HEK293 (cell line): ENCODE results near the gene BAG2.

Experiments used
- CTCF ChIA-PET: fragments of 350-600 bp; formaldehyde crosslinking; extraction: SDS; loops from one replicate; lab custom pipeline; 2021; ENCODE audit warnings: antibody characterized with exemption; lab: Yijun Ruan, JAX
- POLR2A ChIA-PET: fragments of 300-600 bp; formaldehyde crosslinking; extraction: SDS; loops from one replicate; lab custom pipeline; 2020; ENCODE audit warnings: antibody characterized with exemption, inconsistent platforms; lab: Yijun Ruan, JAX
- H3K27ac ChIP-seq: fragments of 200-500 bp; sonication (Bioruptor generic); 2 replicates; pipeline ENCODE4 v1.5.1; 2014; ENCODE audit warnings: low read depth, low read length, control low read depth, inconsistent platforms; ENCODE audit errors: extremely low read depth
- H3K36me3 ChIP-seq, 2 experiments: fragments of 200-500 bp in 1 of 2; sonication (Bioruptor generic) in 1 of 2; 1 replicate in 1 of 2; 2 replicates in 1 of 2; pipeline ENCODE4 v1.5.1; 2014 to 2017; ENCODE audit warnings: inconsistent platforms in 2 of 2, low read length in 2 of 2; ENCODE audit not compliant: control insufficient read depth in 2 of 2, insufficient read depth in 1 of 2
- H3K4me1 ChIP-seq: fragments of 200-500 bp; sonication (Bioruptor generic); 2 replicates; pipeline ENCODE4 v1.5.1; 2014; ENCODE audit warnings: mild to moderate bottlenecking, low read length, inconsistent platforms; ENCODE audit not compliant: control insufficient read depth, insufficient read depth
- H3K4me3 ChIP-seq: 2 replicates; pipeline ENCODE4 v1.5.1; 2011; ENCODE audit warnings: low read depth, mild to moderate bottlenecking, control low read depth, low read length, moderate library complexity
- H3K9me3 ChIP-seq: fragments of 200-500 bp; sonication (Bioruptor generic); 2 replicates; pipeline ENCODE4 v1.5.1; 2014; ENCODE audit warnings: low read depth, low read length, inconsistent platforms; ENCODE audit not compliant: control insufficient read depth, insufficient read depth
- KLF17 ChIP-seq: fragments of 450-650 bp; formaldehyde crosslinking; IDR thresholded peaks from 2 replicates; pipeline ENCODE4 v1.5.1; 2016; ENCODE audit warnings: missing biosample characterization, missing genetic modification characterization
- KLF7 ChIP-seq: fragments of 450-650 bp; formaldehyde crosslinking; IDR thresholded peaks from 2 replicates; pipeline ENCODE4 v1.5.1; 2016; ENCODE audit warnings: missing biosample characterization, missing genetic modification characterization, borderline replicate concordance
- KLF8 ChIP-seq: fragments of 450-650 bp; formaldehyde crosslinking; IDR thresholded peaks from 2 replicates; pipeline ENCODE4 v1.5.1; 2016; ENCODE audit warnings: missing biosample characterization, missing genetic modification characterization
- MYNN ChIP-seq: fragments of 450-650 bp; formaldehyde crosslinking; IDR thresholded peaks from 2 replicates; pipeline ENCODE4 v1.5.1; 2016; ENCODE audit warnings: missing biosample characterization, missing genetic modification characterization, borderline replicate concordance
- PRDM4 ChIP-seq: fragments of 450-650 bp; formaldehyde crosslinking; IDR thresholded peaks from 2 replicates; pipeline ENCODE4 v1.5.1; 2017; ENCODE audit warnings: missing biosample characterization, missing genetic modification characterization
- RBAK ChIP-seq: fragments of 450-650 bp; formaldehyde crosslinking; IDR thresholded peaks from 2 replicates; pipeline ENCODE4 v1.5.1; 2016; ENCODE audit warnings: missing biosample characterization, missing genetic modification characterization
- SP7 ChIP-seq: fragments of 450-650 bp; formaldehyde crosslinking; IDR thresholded peaks from 2 replicates; pipeline ENCODE4 v1.5.1; 2016; ENCODE audit warnings: missing biosample characterization, missing genetic modification characterization
- ZBTB10 ChIP-seq: fragments of 450-650 bp; formaldehyde crosslinking; IDR thresholded peaks from 2 replicates; pipeline ENCODE4 v1.5.1; 2016; ENCODE audit warnings: missing biosample characterization, missing genetic modification characterization
- ZBTB11 ChIP-seq: fragments of 450-650 bp; formaldehyde crosslinking; conservative IDR thresholded peaks from 2 replicates; pipeline ENCODE4 v1.5.1; 2016; ENCODE audit warnings: low read depth, missing biosample characterization, missing genetic modification characterization
- ZFP3 ChIP-seq: fragments of 450-650 bp; formaldehyde crosslinking; IDR thresholded peaks from 2 replicates; pipeline ENCODE4 v1.5.1; 2016; ENCODE audit warnings: low read depth, missing biosample characterization, missing genetic modification characterization
- ZNF114 ChIP-seq: fragments of 450-650 bp; formaldehyde crosslinking; IDR thresholded peaks from 2 replicates; pipeline ENCODE4 v1.5.0; 2017; ENCODE audit warnings: missing biosample characterization, missing genetic modification characterization
- ZNF132 ChIP-seq: fragments of 450-650 bp; formaldehyde crosslinking; IDR thresholded peaks from 2 replicates; pipeline ENCODE4 v1.5.1; 2017; ENCODE audit warnings: missing biosample characterization, missing genetic modification characterization, borderline replicate concordance
- ZNF214 ChIP-seq: fragments of 450-650 bp; formaldehyde crosslinking; IDR thresholded peaks from 2 replicates; pipeline ENCODE4 v1.5.1; 2017; ENCODE audit warnings: missing biosample characterization, mild to moderate bottlenecking, missing genetic modification characterization, borderline replicate concordance
- ZNF23 ChIP-seq: fragments of 450-650 bp; formaldehyde crosslinking; IDR thresholded peaks from 2 replicates; pipeline ENCODE4 v1.5.1; 2016; ENCODE audit warnings: missing biosample characterization, missing genetic modification characterization, borderline replicate concordance
- ZNF292 ChIP-seq: fragments of 450-650 bp; formaldehyde crosslinking; IDR thresholded peaks from 2 replicates; pipeline ENCODE4 v1.5.1; 2016; ENCODE audit warnings: low read depth, missing biosample characterization, missing genetic modification characterization, borderline replicate concordance
- ZNF335 ChIP-seq: fragments of 450-650 bp; formaldehyde crosslinking; conservative IDR thresholded peaks from 2 replicates; pipeline ENCODE4 v1.5.1; 2016; ENCODE audit warnings: missing biosample characterization, missing genetic modification characterization
- ZNF488 ChIP-seq: fragments of 450-650 bp; formaldehyde crosslinking; IDR thresholded peaks from 2 replicates; pipeline ENCODE4 v1.5.1; 2016; ENCODE audit warnings: missing biosample characterization, missing genetic modification characterization
- ZNF580 ChIP-seq: fragments of 450-650 bp; formaldehyde crosslinking; IDR thresholded peaks from 2 replicates; pipeline ENCODE4 v1.5.1; 2016; ENCODE audit warnings: missing biosample characterization, missing genetic modification characterization
- ZNF621 ChIP-seq: fragments of 450-650 bp; formaldehyde crosslinking; IDR thresholded peaks from 2 replicates; pipeline ENCODE4 v1.5.1; 2017; ENCODE audit warnings: missing biosample characterization, missing genetic modification characterization
- ZNF654 ChIP-seq: fragments of 450-650 bp; formaldehyde crosslinking; IDR thresholded peaks from 2 replicates; pipeline ENCODE4 v1.5.1; 2016; ENCODE audit warnings: low read depth, missing biosample characterization, missing genetic modification characterization
- ZNF777 ChIP-seq: fragments of 450-650 bp; formaldehyde crosslinking; IDR thresholded peaks from 2 replicates; pipeline ENCODE4 v1.5.1; 2017; ENCODE audit warnings: missing biosample characterization, missing genetic modification characterization, borderline replicate concordance

Gene BAG2

GRCh38 chr6:57162028-57162427 is 10.1 kb upstream of the BAG2 start:
- Histone ChIP-seq H3K9me3 (no peaks in the 10 kb centered on the region), H3K36me3 (peaks cover 3 to 14% of the 10 kb centered on the region in 2 experiments), H3K27ac (no peak overlapping the region), H3K4me3 (no peak overlapping the region), H3K4me1 (no peaks in the 10 kb centered on the region)
- no peak for TF ChIP-seq MYNN (tag by site-specific recombination)
- no peak for TF ChIP-seq ZBTB11
- no peak for TF ChIP-seq ZNF654 (tag by site-specific recombination)
- no peak for TF ChIP-seq ZNF621 (tag by site-specific recombination)
- TF ChIP-seq ZNF335 (tag by site-specific recombination) = no peak
- no peak for TF ChIP-seq ZNF488
- TF ChIP-seq ZNF580 = no peak
- TF ChIP-seq ZFP3 (tag by site-specific recombination) = no peak
- TF ChIP-seq KLF7 (tag by site-specific recombination) = no peak
- TF ChIP-seq RBAK = no peak
- no peak for TF ChIP-seq ZNF214 (tag by site-specific recombination)
- ChIA-PET POLR2A (interaction anchor here (1.7 kb wide), 1 partner anchor 10 kb away, joined by 8 read pairs; the partner anchor contains the start of gene BAG2), CTCF (interaction anchor here (0.7 to 1.3 kb wide), 4 partner anchors 9 to 258 kb away, joined by 3 to 4 read pairs (median 3); no protein-coding TSS in a partner anchor)

GRCh38 chr6:57162516-57162915 is 9.6 kb upstream of the BAG2 start:
- CTCF ChIA-PET = interaction anchor here (0.7 to 1.3 kb wide), 4 partner anchors 54 to 258 kb away, joined by 3 to 4 read pairs (median 3); no protein-coding TSS in a partner anchor
- POLR2A ChIA-PET = interaction anchor here (1.7 kb wide), 1 partner anchor 9 kb away, joined by 8 read pairs; the partner anchor contains the start of gene BAG2

GRCh38 chr6:57163956-57164355 is 8.2 kb upstream of the BAG2 start:
- TF ChIP-seq KLF17 (no peak), ZBTB10 (tag by site-specific recombination) (no peak), ZNF114 (no peak), KLF8 (tag by site-specific recombination) (no peak), PRDM4 (no peak), ZNF777 (no peak)
- Histone ChIP-seq H3K4me3 (no peak overlapping the region), H3K9me3 (no peaks in the 10 kb centered on the region), H3K36me3 (peaks cover 8 to 9% of the 10 kb centered on the region in 2 experiments), H3K27ac (no peak overlapping the region), H3K4me1 (no peaks in the 10 kb centered on the region)
- ChIA-PET CTCF (no interaction called here), POLR2A (interaction anchor here (0.6 kb wide), 1 partner anchor 59 kb away, joined by 3 read pairs; no protein-coding TSS in a partner anchor)

More at GRCh38 chr6:57162516-57162915, 9.6 kb upstream of the BAG2 start:
- Histone ChIP-seq H3K9me3 (no peaks in the 10 kb centered on the region), H3K27ac (no peak overlapping the region), H3K4me3 (no peak overlapping the region), H3K36me3 (peaks cover 3 to 14% of the 10 kb centered on the region in 2 experiments), H3K4me1 (no peaks in the 10 kb centered on the region)
- no peak for TF ChIP-seq ZNF292 (tag by site-specific recombination)
- peak; percentile 98 for TF ChIP-seq SP7 (tag by site-specific recombination)
- no peak for TF ChIP-seq ZNF23 (tag by site-specific recombination)
- TF ChIP-seq ZNF132 = no peak
